ENCODE results near the gene PC.

GRCh38 chr11:66904055-66904454 lies 54.1 kb downstream of the PC start:
- TF ChIP-seq CTCF (IDR thresholded peaks at IDR 0.05) (no peak), POLR2A (IDR thresholded peaks at IDR 0.05) (no peak)

Data from body of pancreas (tissue), 4 donors.